GM12864 (cell line): ENCODE measurements around the gene GSTM2.

Experiments used
- DNase-seq: peaks from one replicate; pipeline ENCODE4 v3.0.0-alpha.2; 2011; ENCODE audit warnings: low read depth
- H3K4me3 ChIP-seq: 2 replicates; pipeline ENCODE4 v1.5.1; 2011; ENCODE audit warnings: mild to moderate bottlenecking, low read depth, low read length, control low read depth
- CTCF ChIP-seq: IDR thresholded peaks from 2 replicates; pipeline ENCODE4 v1.5.1; 2011; ENCODE audit warnings: low read depth, mild to moderate bottlenecking, moderate library complexity, low read length, control low read depth, inconsistent platforms; ENCODE audit errors: missing control alignments

Gene GSTM2

GRCh38 chr1:109667452-109668122 is at the start of gene GSTM2:
TSS of gene GSTM2 (plus strand) at chr1:109668057. CDS start at chr1:109668116, 59 bp downstream.
- no peak for DNase-seq
- TF ChIP-seq CTCF: no peak
- H3K4me3 ChIP-seq: peak within 1 kb of the TSS; percentile 13

DNA sequence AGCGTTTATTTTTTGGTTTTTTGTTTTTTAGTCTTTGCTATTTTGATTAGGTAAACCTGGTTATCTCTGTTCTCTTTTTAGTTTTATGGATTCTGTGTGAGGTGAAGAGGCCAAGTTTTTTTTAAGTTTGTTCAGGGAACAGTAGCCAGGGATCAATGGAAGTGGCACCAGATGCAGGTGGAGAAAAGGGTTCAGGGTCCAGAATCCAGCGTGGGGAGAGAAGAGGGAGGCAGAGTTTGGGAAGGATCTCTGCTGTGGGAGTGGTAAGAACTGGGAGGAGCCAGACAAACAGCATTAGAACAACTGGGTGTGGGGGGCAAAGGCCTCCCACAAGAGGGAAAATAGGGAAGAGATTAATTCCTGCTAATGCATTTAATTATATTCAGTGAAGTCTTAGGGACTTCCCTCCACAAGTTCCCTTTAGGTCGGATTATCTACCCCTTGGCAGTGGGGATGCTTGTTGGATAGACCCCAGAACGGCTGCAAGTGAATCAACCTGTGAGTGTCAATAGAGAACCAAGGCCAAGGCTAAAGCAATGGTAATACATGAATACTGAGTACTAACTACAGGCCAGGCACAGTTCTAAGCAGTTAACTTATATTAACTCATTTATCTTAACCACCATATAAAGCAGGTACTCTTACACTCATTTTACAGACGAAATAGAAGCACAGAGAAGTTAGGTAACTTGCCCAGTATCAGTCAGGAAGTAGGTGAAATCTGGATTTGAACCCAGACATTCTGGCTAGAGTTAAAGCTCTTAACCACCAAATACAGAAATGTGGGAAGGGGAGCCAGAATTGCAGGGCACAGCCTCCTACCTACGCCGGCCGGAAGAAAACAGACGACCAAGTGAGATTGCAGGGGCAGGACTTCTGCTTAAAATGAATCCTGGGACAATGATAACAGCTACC is 48.9 kb upstream of the GSTM2 start:
- peak overlapping the region; percentile 90 for H3K4me3 ChIP-seq
- no peak for DNase-seq
- no peak for TF ChIP-seq CTCF

DNA sequence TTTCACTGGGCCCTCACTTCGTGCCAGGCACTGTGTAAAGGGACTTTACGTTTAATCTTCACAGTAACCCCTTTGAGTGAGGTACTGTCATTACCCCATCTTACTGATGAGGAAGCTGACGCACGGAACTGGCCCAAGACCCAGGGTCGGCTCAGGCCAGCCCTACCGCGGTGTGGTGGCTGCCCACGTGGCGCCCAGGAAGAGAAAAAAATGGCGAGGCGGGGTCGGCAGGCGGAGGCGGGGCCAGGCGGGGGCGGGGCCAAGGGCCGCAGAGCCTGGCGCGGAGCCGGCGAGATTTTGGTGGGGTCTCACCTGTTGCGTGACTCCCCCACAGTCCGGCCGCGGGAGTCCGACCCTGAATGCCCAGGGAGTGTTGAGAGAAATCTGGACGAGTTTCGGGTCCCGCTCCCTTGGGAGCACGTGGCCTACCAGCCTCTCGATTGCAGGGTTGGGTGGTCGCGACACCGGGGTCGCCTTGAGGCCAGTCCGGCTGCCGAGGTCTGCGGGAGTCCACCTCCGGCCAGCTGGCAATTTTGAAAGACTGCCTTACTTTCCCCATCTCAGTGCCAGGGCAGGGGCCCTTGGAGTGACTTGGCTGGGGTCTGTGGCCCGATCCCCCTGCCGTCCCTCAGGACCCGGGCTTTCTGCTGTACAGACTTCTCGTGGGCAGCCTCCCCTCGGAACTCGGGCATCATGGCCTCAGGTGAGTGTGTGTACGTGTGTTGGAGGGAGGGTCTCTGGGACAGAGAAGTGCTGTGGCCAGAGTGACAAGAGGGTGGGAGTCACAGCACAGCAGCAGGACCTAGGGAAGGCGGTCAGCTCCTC is 48.1 kb upstream of the GSTM2 start, which contains the start of the genes AMPD2 and GNAT2:
Gene AMPD2 (plus strand): TSS at position 262 of the 825 bp plus-strand sequence. CDS start 1,339 bp downstream, outside the sequence.
Gene GNAT2 (minus strand): TSS at position 41 of the 825 bp plus-strand sequence. CDS start 6,746 bp downstream, outside the sequence.
- TF ChIP-seq CTCF: no peak
- peak within 1 kb of the TSS; percentile 90 for H3K4me3 ChIP-seq

DNA sequence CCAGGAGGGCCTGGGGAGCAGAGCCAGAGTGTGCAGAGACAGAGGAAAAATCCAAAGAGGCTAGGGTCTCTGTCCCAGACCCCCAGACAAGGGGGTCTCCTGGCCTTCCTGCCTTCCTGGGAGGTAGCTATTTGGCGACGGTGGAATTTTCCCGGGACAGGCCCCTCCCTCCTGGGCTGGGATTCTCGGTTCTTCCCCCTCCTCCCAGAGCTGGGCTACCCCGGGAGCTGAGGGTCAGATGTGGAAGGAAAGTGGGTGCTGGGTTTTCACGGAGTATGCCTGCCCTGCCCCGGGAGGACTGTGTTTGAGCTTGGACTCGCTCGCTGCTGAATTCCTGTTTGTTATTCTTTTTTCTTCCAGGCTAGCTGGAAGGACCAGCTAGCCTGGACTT is 47.5 kb upstream of the GSTM2 start:
- H3K4me3 ChIP-seq: peak overlapping the region; percentile 90
- no peak for TF ChIP-seq CTCF
- DNase-seq: no peak

More for the DNA sequence above, 48.1 kb upstream of the GSTM2 start, which contains the start of the genes AMPD2 and GNAT2:
- DNase-seq: peak; percentile 45

DNA sequence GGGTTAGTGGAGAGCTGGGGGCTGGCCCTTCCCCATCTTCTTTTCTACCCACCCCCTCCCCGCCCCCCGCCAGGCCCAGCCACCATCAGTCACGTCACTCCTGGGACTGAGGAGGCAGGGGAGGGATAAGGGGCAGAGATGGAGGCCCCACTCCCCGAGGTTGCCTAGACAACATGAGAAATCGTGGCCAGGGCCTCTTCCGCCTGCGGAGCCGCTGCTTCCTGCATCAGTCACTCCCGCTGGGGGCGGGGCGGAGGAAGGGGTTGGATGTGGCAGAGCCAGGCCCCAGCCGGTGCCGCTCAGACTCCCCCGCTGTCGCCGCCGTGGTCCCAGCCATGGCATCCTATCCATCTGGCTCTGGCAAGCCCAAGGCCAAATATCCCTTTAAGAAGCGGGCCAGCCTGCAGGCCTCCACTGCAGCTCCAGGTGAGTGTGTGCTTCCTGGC is 47.0 kb upstream of the GSTM2 start:
- TF ChIP-seq CTCF: no peak
- peak overlapping the region; percentile 90 for H3K4me3 ChIP-seq
- DNase-seq: peak; percentile 72

DNA sequence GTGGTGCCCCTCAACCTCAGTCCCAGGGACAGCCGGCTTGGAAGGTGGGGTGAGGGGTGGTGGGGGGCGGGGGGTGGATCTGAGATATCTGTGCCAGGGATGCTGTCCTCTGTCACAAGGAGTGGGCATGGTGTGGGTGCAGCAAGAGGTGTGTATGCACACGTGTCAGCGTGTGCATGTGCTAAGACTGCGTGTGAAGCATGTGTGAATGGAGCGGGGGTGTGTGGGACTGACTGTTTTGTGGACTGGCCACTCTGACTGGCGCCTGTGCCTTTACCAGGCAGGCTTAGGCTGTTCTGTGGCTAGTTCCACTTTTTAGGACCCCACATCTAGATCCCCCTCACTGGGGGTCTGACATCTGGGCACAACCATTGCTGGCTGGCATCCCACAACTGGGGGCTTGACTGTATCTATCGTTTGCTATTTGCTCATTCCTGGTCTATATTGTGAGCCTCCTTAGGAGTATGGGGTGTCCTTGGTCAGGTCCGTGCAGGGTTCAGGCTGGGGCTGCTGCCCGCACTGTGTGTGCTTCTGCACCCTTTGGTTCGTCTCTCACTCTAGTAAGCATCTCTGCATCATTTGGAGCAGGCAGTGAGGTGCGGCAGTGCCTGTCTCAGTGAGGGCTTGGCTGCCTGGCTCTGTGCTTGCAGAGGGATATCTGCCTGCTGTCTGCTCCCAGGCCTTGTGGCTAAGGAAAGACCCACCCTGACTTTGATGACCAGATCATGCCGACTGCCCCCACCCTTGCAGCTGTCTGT is 46.3 kb upstream of the GSTM2 start:
- peak overlapping the region; percentile 90 for H3K4me3 ChIP-seq
- DNase-seq: no peak
- TF ChIP-seq CTCF: no peak
